ENCODE measurements around the gene YPEL3. TPM values are rescaled to one million over a fixed set of nuclear protein-coding genes. Genes with fewer than 3 reads are reported as not detected.

The YPEL3 gene
- total RNA-seq, 6 experiments from 2014 or later = 17.2 to 28.4 (median 19.1) TPM

- Mint-ChIP-seq H3K4me3 (no peak overlapping the region), H3K36me3 (ENCODE audit: low read depth) (peaks cover 4% of the 10 kb centered on the region; the same call in 1 of the 2 replicates), H3K4me1 (ENCODE audit: low read depth) (peaks cover 20% of the 10 kb centered on the region), H3K27ac (no peak overlapping the region), H3K9me3 (no peaks in the 10 kb centered on the region), H3K27me3 (ENCODE audit: insufficient read depth) (no peaks in the 10 kb centered on the region; the same call in none of the 2 replicates)
- peak; percentile 85 for TF ChIP-seq CTCF (IDR thresholded peaks at IDR 0.05)
- no peak for DNase-seq
Observed at GRCh38 chr16:30112197-30113030, 16.4 kb upstream of the YPEL3 start.

- no peak overlapping the region for H3K4me3 Mint-ChIP-seq
- H3K27me3 Mint-ChIP-seq (ENCODE audit: insufficient read depth) = no peaks in the 10 kb centered on the region; the same call in none of the 2 replicates
- no peaks in the 10 kb centered on the region for H3K9me3 Mint-ChIP-seq
- no peak for TF ChIP-seq CTCF (IDR thresholded peaks at IDR 0.05)
- H3K27ac Mint-ChIP-seq = no peak overlapping the region
- H3K4me1 Mint-ChIP-seq (ENCODE audit: low read depth) = peaks cover 20% of the 10 kb centered on the region
- H3K36me3 Mint-ChIP-seq (ENCODE audit: low read depth) = peaks cover 4% of the 10 kb centered on the region; the same call in 1 of the 2 replicates
- no peak for DNase-seq
Observed at GRCh38 chr16:30110661-30111060, 14.6 kb upstream of the YPEL3 start.

GRCh38 chr16:30108059-30108850 is 12.2 kb upstream of the YPEL3 start:
- no peak for DNase-seq

GRCh38 chr16:30104492-30104891 is 8.5 kb upstream of the YPEL3 start:
- Mint-ChIP-seq H3K27ac (no peak overlapping the region), H3K36me3 (ENCODE audit: low read depth) (peaks cover 10% of the 10 kb centered on the region), H3K4me1 (ENCODE audit: low read depth) (no peaks in the 10 kb centered on the region), H3K4me3 (no peak overlapping the region), H3K9me3 (no peaks in the 10 kb centered on the region), H3K27me3 (ENCODE audit: insufficient read depth) (no peaks in the 10 kb centered on the region)
- no peak for DNase-seq
- TF ChIP-seq CTCF (IDR thresholded peaks at IDR 0.05) = no peak

More at GRCh38 chr16:30108059-30108850, 12.2 kb upstream of the YPEL3 start:
- Mint-ChIP-seq H3K4me1 (ENCODE audit: low read depth) (peaks cover 10% of the 10 kb centered on the region), H3K27me3 (ENCODE audit: insufficient read depth) (no peaks in the 10 kb centered on the region; the same call in 1 of the 2 replicates), H3K36me3 (ENCODE audit: low read depth) (peaks cover 14% of the 10 kb centered on the region), H3K4me3 (no peak overlapping the region), H3K27ac (no peak overlapping the region), H3K9me3 (no peaks in the 10 kb centered on the region)
- TF ChIP-seq CTCF (IDR thresholded peaks at IDR 0.05) = no peak

GRCh38 chr16:30104090-30104489 is 8.1 kb upstream of the YPEL3 start:
- no peak for DNase-seq
- no peak overlapping the region for H3K27ac Mint-ChIP-seq
- H3K9me3 Mint-ChIP-seq = no peaks in the 10 kb centered on the region
- no peak for TF ChIP-seq CTCF (IDR thresholded peaks at IDR 0.05)
- H3K36me3 Mint-ChIP-seq (ENCODE audit: low read depth) = peaks cover 10% of the 10 kb centered on the region
- no peaks in the 10 kb centered on the region for H3K4me1 Mint-ChIP-seq (ENCODE audit: low read depth)
- no peaks in the 10 kb centered on the region for H3K27me3 Mint-ChIP-seq (ENCODE audit: insufficient read depth)
- no peak overlapping the region for H3K4me3 Mint-ChIP-seq

Data from HFFc6 (cell line).